Skeletal muscle satellite cell (primary cell): ENCODE data around the gene TBATA.

Source experiments
- H3K27me3 ChIP-seq: 2 replicates; pipeline ENCODE4 v1.7.0; 2013; ENCODE audit warnings: low read length; ENCODE audit not compliant: control insufficient read depth, insufficient read depth
- H3K36me3 ChIP-seq: 2 replicates; pipeline ENCODE4 v1.7.0; 2013; ENCODE audit warnings: mild to moderate bottlenecking, control low read depth, low read length; ENCODE audit not compliant: insufficient read depth
- H3K4me1 ChIP-seq: 2 replicates; pipeline ENCODE4 v1.7.0; 2013; ENCODE audit warnings: low read length; ENCODE audit not compliant: control insufficient read depth, insufficient read depth
- H3K4me2 ChIP-seq: 2 replicates; pipeline ENCODE4 v1.7.0; 2013; ENCODE audit warnings: mild to moderate bottlenecking, low read length
- H3K4me3 ChIP-seq: 2 replicates; pipeline ENCODE4 v1.7.0; 2013; ENCODE audit warnings: low read length
- H3K9ac ChIP-seq: 2 replicates; pipeline ENCODE4 v1.7.0; 2013; ENCODE audit warnings: mild to moderate bottlenecking, low read depth, low read length, moderate library complexity
- H3K9me3 ChIP-seq: replicated peaks from 2 replicates; pipeline ENCODE4 v1.7.0; 2013; ENCODE audit warnings: mild to moderate bottlenecking, control low read depth, low read length

The TBATA gene

DNA sequence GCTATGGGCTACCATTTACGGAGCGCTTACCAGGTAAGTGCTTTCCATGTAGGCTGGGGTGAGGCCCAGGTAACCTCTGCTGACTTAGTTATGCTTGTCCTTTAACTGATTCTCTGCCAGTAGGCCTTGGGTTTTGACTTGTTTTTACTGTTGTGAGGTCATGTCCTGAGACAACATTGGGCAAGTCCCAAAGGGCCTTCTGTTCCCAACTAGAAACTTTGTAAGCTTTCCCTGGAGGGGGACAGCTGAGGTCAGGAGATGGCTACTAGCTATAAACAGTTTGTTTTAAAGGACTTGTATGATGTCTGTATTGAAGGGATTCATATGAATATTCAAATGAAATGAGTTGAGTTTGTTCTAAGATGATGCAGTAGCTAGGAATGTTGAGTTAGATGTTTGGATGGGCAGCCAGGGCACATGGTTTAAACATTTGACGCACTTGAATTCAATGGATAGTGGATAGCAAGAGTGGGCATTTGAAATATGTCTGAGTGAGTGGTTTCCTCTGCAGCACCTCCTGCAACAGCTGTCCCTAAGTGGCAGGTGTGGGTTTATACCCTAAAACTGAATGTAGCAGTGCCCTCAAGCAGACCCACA lies 20.5 kb upstream of the TBATA start:
- Histone ChIP-seq H3K4me2 (no peak overlapping the region), H3K9me3 (no peaks in the 10 kb centered on the region), H3K9ac (no peak overlapping the region), H3K4me3 (no peak overlapping the region), H3K36me3 (no peaks in the 10 kb centered on the region), H3K27me3 (peaks cover 27% of the 10 kb centered on the region), H3K4me1 (no peaks in the 10 kb centered on the region)

DNA sequence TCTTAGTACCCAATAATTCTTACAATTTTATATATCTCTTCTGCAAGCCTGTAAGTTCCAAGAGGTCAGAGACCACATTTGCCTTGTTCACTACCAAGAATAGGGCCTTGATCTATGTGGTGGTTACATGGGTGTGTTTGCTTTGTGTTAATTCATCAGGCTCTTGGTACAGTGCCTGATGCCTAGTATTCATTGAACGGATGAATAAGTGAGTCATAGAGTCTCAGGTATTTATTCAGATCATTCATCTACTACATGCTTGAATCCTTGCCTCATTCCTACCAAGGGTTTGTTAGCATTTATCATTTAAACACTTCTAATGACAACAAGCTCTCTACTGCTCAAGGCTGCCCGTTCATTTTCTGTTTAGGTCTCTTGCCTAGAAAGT lies 19.2 kb upstream of the TBATA start:
- H3K9me3 ChIP-seq = no peaks in the 10 kb centered on the region
- no peak overlapping the region for H3K4me3 ChIP-seq
- H3K4me2 ChIP-seq = no peak overlapping the region
- no peaks in the 10 kb centered on the region for H3K4me1 ChIP-seq
- peaks cover 32% of the 10 kb centered on the region for H3K27me3 ChIP-seq
- no peaks in the 10 kb centered on the region for H3K36me3 ChIP-seq
- no peak overlapping the region for H3K9ac ChIP-seq

DNA sequence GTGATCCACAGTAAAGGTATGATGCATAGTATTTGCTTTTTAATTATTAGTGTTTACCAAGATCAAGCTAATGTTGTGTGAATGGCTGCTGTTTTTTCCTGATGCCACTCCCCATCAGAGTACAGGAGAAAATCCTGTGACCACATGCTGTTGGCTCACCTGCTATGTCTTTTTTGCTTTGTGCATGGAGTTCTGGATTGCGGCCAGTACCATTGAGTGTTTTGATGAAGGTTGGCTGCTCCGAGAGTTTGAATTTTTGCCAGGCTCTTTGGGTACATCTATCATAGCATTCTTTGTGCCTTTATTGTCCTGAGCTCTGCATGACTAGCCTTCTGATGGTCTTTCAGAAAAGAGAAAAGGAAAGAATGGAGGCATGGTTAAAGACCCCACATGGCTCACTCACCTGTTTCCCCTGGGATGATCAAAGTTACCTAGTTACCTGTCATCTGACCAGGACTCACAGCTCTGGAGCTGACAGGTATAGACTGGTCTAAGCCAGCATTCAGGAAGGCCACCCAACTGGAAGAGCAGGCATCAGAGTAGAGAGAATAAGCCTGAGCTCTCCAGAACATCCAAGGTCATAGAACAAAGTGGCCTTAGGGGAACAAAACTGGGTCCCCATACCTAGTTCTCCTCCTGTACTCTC lies 18.7 kb upstream of the TBATA start:
- Histone ChIP-seq H3K36me3 (no peaks in the 10 kb centered on the region), H3K4me2 (no peak overlapping the region), H3K4me1 (no peaks in the 10 kb centered on the region), H3K4me3 (no peak overlapping the region), H3K27me3 (peaks cover 38% of the 10 kb centered on the region), H3K9me3 (no peaks in the 10 kb centered on the region), H3K9ac (no peak overlapping the region)

DNA sequence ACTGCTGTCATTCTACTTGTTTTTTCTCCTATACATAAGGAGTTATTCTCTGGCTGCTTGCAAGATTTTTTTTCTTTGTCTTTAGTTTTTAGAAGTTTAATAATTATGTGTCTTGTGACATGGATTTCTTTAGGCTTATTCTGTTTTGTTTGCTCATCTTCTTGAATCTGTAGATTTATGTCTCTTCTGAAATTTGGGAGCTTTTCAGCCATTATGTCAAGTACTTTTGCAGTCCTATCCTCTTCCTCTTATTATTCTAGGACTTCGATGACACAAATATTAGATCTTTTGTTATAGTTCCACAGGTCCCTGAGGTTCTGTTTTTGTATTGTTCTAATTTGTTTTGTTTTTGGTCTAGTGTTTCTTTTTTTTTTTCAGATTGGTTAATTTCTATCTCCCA lies 16.7 kb upstream of the TBATA start:
- H3K9ac ChIP-seq = no peak overlapping the region
- H3K4me1 ChIP-seq = no peaks in the 10 kb centered on the region

DNA sequence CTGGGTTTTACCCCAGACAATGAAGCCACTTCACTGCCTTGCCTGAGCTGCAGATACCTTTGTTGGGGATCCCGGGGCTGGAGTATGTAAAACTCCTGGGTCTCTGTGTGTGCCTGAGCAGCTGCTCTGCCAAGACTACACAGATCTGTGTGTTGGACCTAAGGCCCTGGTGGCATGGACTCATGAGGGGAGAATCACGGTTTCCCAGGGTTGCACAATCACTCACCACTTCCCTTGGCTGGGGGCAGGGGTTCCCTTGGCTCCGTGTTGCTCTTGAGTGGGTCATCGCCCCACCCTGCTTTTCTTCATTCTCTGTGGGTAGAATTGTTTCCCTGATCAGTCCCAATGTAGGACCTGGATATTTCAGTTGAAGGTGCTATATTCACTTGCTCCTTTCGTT lies 13.9 kb upstream of the TBATA start:
- no peaks in the 10 kb centered on the region for H3K4me1 ChIP-seq

More for the DNA sequence above, 16.7 kb upstream of the TBATA start:
- H3K27me3 ChIP-seq = peaks cover 39% of the 10 kb centered on the region
- H3K4me3 ChIP-seq = no peak overlapping the region
- no peaks in the 10 kb centered on the region for H3K9me3 ChIP-seq
- H3K4me2 ChIP-seq = no peak overlapping the region
- H3K36me3 ChIP-seq = no peaks in the 10 kb centered on the region

DNA sequence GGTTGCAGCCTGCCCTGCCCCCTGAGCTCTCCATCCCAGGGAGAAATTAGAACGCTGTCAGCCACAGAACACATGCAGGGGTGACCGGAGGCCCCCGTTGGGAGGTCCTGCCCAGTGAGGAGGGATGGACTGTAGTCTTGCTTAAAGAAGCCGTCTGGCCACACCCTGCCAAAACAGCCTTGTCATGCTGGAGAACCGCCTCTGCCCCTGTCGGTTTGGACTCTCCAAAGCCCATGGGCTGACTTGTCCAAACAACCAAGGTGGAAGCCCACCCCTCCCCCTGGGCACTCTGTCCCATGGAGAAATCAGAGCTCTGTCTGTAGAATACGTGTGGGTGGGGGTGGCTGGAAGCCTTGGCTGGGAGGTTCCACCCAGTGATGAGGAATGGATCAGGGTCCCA lies 12.7 kb upstream of the TBATA start:
- Histone ChIP-seq H3K4me2 (no peak overlapping the region), H3K27me3 (peaks cover 63% of the 10 kb centered on the region), H3K9me3 (no peaks in the 10 kb centered on the region), H3K9ac (no peak overlapping the region), H3K4me3 (no peak overlapping the region), H3K36me3 (no peaks in the 10 kb centered on the region), H3K4me1 (no peaks in the 10 kb centered on the region)

More for the DNA sequence above, 13.9 kb upstream of the TBATA start:
- H3K4me2 ChIP-seq = no peak overlapping the region
- H3K36me3 ChIP-seq = no peaks in the 10 kb centered on the region
- H3K27me3 ChIP-seq = peaks cover 51% of the 10 kb centered on the region
- H3K4me3 ChIP-seq = no peak overlapping the region
- no peaks in the 10 kb centered on the region for H3K9me3 ChIP-seq
- H3K9ac ChIP-seq = no peak overlapping the region

DNA sequence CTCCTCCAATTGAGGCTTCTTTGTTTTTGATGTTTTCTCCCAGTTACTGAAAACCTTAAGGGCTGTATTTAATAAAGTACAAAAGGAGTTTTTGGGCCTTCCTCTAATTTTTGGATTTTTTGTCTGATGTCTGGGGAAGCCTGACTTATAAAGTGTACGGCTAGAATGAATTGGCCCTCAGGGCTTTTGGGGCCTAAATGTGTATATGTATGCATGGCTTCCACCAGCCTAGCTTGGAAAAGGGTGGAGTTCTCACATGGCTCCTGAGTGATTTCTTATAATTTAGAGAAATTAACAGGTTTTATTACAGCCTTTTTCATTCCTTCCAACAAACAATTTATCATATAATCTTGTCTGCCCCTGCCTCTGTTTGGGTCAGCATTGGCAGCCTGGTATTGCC lies 10.4 kb upstream of the TBATA start:
- H3K9me3 ChIP-seq = no peaks in the 10 kb centered on the region
- H3K4me2 ChIP-seq = no peak overlapping the region
- no peak overlapping the region for H3K9ac ChIP-seq
- no peaks in the 10 kb centered on the region for H3K4me1 ChIP-seq
- no peaks in the 10 kb centered on the region for H3K36me3 ChIP-seq
- no peak overlapping the region for H3K4me3 ChIP-seq
- H3K27me3 ChIP-seq = peaks cover 58% of the 10 kb centered on the region

DNA sequence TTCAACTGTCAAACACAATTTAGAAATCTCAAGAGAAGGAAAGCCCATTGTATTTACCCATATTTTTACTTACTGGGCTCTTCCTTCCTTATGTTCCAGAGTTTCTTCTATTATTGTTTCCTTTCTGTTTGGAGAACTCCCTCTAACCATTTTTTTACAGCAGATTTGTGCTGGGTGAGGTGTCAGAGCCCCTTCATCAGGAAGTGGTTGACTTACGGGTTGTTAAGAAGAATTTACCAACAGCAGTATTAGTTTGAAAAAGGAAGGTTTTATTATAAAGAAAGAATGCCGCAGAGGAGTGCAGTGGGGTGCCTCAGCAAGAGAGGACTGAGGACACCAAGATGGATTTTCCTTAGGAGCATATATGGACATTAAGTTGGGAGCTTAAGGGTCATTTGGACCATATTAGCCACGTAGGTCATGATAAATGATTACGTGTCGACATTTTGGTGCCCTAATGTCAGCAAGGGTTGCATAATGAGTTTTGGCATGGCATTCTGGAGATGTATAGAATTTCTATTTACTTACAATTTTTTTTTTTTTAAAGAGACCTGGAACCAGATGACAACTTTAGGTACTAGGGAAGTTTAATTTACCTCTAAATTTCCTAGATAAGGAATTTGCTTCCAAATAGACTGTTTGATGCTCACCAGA lies 6.3 kb upstream of the TBATA start:
- Histone ChIP-seq H3K4me2 (no peak overlapping the region), H3K27me3 (peaks cover 59% of the 10 kb centered on the region), H3K9ac (no peak overlapping the region), H3K36me3 (no peaks in the 10 kb centered on the region), H3K4me3 (no peak overlapping the region), H3K4me1 (peaks cover 2% of the 10 kb centered on the region), H3K9me3 (no peaks in the 10 kb centered on the region)

DNA sequence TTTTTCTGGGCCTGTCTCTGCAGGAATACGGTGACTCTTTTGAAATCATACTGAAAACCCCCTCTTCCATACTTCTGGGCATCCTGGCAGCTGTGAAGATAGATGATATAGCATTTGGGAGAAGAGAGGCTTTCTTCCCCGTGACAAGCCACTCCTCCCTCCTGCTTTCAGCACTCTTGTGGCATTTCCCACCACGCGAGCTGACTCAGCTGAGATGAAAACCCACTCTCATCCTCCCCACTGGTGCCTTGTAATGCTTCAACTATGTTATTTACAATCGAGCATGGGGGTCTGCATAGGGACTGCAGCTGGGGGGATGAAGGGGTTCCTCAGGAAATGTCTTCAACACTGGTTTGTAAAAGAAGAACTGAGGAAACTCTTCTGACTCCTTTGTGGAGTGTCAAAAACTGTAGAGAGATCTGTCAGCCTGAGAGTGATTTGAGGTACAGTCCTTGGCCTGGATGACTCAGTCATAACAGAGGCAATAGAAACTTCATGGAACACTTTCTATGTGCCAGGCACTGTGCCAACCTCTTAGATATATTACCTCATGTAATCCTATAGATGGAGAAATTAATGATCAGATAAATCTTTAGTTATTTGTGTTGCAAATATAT lies 1.7 kb upstream of the TBATA start:
- H3K36me3 ChIP-seq = no peaks in the 10 kb centered on the region
- no peak overlapping the region for H3K4me2 ChIP-seq
- peaks cover 3% of the 10 kb centered on the region for H3K4me1 ChIP-seq
- no peaks in the 10 kb centered on the region for H3K9me3 ChIP-seq
- peaks cover 68% of the 10 kb centered on the region for H3K27me3 ChIP-seq
- H3K9ac ChIP-seq = no peak overlapping the region
- no peak overlapping the region for H3K4me3 ChIP-seq

DNA sequence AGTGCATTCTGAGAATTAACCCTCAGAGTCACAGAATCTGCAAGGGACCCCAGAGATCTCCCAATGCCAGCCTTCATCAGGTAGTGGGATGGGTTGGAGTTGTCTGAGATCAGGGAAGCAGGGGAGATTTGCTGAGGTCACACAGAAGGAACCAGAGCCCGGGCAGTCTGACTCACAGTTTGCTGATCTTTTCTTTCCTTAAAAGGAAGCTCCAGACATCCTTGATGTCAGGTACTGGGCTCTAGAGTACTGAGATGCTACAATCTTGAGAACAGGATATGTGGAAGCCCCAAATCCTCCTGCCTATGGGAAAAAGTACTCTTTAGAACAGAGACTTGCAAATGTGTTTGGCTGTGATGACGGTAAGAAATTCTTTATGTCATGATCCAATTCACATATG lies 706 bp downstream of the TBATA start:
- Histone ChIP-seq H3K9me3 (no peaks in the 10 kb centered on the region), H3K4me1 (peaks cover 3% of the 10 kb centered on the region), H3K9ac (no peak overlapping the region), H3K4me2 (no peak overlapping the region), H3K4me3 (no peak overlapping the region), H3K27me3 (peaks cover 71% of the 10 kb centered on the region), H3K36me3 (no peaks in the 10 kb centered on the region)

DNA sequence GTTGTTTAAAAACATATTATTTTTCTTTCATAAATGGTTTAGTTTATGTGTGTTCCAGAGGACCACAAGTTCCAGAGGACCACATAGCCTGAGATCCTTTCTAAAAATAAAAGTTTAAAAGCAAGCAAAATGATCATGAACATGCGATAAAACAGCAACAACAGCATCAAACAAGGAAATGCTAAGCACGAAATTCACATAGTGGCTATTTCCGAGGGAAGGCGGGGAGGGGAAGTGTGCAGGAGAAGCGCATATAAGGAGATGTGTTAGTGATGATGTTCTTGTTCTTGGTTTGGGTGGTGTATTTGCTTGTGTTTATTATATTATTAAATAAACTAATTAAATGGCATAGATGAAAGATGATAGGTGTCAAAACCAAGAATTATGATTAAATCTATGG lies 1.2 kb downstream of the TBATA start:
- Histone ChIP-seq H3K4me3 (no peak overlapping the region), H3K9me3 (no peaks in the 10 kb centered on the region), H3K4me1 (peaks cover 3% of the 10 kb centered on the region), H3K36me3 (no peaks in the 10 kb centered on the region), H3K4me2 (no peak overlapping the region), H3K9ac (no peak overlapping the region), H3K27me3 (peaks cover 71% of the 10 kb centered on the region)
